HCT116 (cell line): Measurements from ENCODE around the gene ZC3H15.

Experiments
- ATF3 ChIP-seq: IDR thresholded peaks from 2 replicates; pipeline ENCODE4 v1.6.1; 2012
- CEBPB ChIP-seq: IDR thresholded peaks from 2 replicates; pipeline ENCODE4 v1.6.1; 2012; ENCODE audit warnings: low read depth
- CTCF ChIP-seq, 3 experiments: fragments of 200-600 bp in 1 of 3; sonication (generic) in 1 of 3; IDR thresholded peaks in 2 of 3; conservative IDR thresholded peaks in 1 of 3; 2 replicates each; pipeline ENCODE4 v1.5.1; 2012 to 2017; ENCODE audit warnings: low read depth in 2 of 3, low read length in 2 of 3, antibody characterized with exemption in 1 of 3, borderline replicate concordance in 1 of 3, control low read depth in 1 of 3, mild to moderate bottlenecking in 1 of 3, mixed read lengths in 1 of 3, mixed run types in 1 of 3, moderate library complexity in 1 of 3; ENCODE audit not compliant: insufficient read depth in 1 of 3
- EZH2 ChIP-seq: fragments of 200-600 bp; sonication (generic); IDR thresholded peaks from 2 replicates; pipeline ENCODE4 v1.6.1; 2017; ENCODE audit warnings: antibody characterized with exemption, mixed run types
- FOSL1 ChIP-seq: IDR thresholded peaks from 2 replicates; pipeline ENCODE4 v1.6.1; 2012; ENCODE audit warnings: low read depth
- POLR2A ChIP-seq: IDR thresholded peaks from 2 replicates; pipeline ENCODE4 v1.7.0; 2011; ENCODE audit warnings: borderline replicate concordance; ENCODE audit not compliant: insufficient read depth, insufficient read length; ENCODE audit errors: extremely low read depth
- POLR2AphosphoS5 ChIP-seq: IDR thresholded peaks from 2 replicates; pipeline ENCODE4 v1.6.1; 2011; ENCODE audit warnings: mild to moderate bottlenecking, low read depth, low read length, moderate library complexity
- RAD21 ChIP-seq: IDR thresholded peaks from 2 replicates; pipeline ENCODE4 v1.6.1; 2012; ENCODE audit warnings: low read depth, mild to moderate bottlenecking
- REST ChIP-seq: IDR thresholded peaks from 2 replicates; pipeline ENCODE4 v1.6.1; 2012; ENCODE audit warnings: low read depth
- SP1 ChIP-seq: IDR thresholded peaks from 2 replicates; pipeline ENCODE4 v1.6.1; 2012; ENCODE audit warnings: low read depth
- SRF ChIP-seq: IDR thresholded peaks from 2 replicates; pipeline ENCODE4 v1.6.1; 2012; ENCODE audit warnings: low read depth
- YY1 ChIP-seq: IDR thresholded peaks from 2 replicates; pipeline ENCODE4 v1.6.1; 2011; ENCODE audit warnings: low read length, low read depth, moderate library complexity, mild to moderate bottlenecking; ENCODE audit not compliant: insufficient replicate concordance; ENCODE audit errors: extremely low read depth
- ZFX ChIP-seq: fragments of 450-650 bp; IDR thresholded peaks from 2 replicates; pipeline ENCODE4 v1.6.1; 2017
- TF ChIP-seq, protein P1 (sequence below): IDR thresholded peaks from 2 replicates; pipeline ENCODE4 v1.6.1; 2012

GRCh38 chr2:186531257-186531775, 45.3 kb downstream of the ZC3H15 start:
- TF ChIP-seq SRF (no peak), CTCF (IDR thresholded peaks at IDR 0.05 in 2 of 3, conservative IDR thresholded peaks at IDR 0.05 in 1 of 3; ENCODE audit: borderline replicate concordance in 1 of 3, insufficient read depth in 1 of 3, low read depth in 2 of 3, low read length in 2 of 3) (no peak), POLR2A (no peak), FOSL1 (no peak), YY1 (no peak), POLR2AphosphoS5 (no peak), ZFX (no peak), RAD21 (no peak), CEBPB (no peak), EZH2 (no peak), SP1 (no peak), REST (no peak), ATF3 (no peak)
- TF ChIP-seq, protein P1, sequence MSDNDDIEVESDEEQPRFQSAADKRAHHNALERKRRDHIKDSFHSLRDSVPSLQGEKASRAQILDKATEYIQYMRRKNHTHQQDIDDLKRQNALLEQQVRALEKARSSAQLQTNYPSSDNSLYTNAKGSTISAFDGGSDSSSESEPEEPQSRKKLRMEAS = no peak
